ENCODE data around the gene IMPA2.
"Not testable (repeated sequence)": the region's sequence is repeated elsewhere in the genome, so short reads cannot be mapped to it uniquely, and the experiment has no call there.

The IMPA2 gene

DNA sequence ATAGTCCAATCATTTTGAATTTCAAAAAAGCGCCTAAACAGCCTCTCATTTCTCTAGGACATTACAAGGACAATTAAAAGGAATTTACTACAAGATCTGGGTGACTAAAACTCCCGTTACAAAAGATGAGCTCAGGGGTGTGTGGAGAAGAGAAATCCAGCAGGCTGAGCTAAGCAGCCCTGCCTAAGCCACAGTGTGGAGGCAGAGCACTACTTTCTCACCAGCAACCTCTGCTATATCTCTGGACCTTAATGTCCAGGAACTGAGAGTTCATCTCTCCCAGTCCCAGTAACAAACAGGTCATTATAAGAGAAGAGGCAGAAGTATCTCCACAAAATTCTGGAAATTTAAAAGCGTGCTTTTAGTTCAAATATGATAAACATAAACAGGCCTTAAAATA lies 93.4 kb downstream of the IMPA2 start:
- no peak overlapping the region for H3K4me3 ChIP-seq (replicated peaks; ENCODE audit: low read depth, low read length)
- TF ChIP-seq, protein P1, sequence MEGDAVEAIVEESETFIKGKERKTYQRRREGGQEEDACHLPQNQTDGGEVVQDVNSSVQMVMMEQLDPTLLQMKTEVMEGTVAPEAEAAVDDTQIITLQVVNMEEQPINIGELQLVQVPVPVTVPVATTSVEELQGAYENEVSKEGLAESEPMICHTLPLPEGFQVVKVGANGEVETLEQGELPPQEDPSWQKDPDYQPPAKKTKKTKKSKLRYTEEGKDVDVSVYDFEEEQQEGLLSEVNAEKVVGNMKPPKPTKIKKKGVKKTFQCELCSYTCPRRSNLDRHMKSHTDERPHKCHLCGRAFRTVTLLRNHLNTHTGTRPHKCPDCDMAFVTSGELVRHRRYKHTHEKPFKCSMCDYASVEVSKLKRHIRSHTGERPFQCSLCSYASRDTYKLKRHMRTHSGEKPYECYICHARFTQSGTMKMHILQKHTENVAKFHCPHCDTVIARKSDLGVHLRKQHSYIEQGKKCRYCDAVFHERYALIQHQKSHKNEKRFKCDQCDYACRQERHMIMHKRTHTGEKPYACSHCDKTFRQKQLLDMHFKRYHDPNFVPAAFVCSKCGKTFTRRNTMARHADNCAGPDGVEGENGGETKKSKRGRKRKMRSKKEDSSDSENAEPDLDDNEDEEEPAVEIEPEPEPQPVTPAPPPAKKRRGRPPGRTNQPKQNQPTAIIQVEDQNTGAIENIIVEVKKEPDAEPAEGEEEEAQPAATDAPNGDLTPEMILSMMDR (IDR thresholded peaks at IDR 0.05; ENCODE audit: low read length, missing control alignments) = peak; percentile 16
- DNase-seq (ENCODE audit: low read depth) = peak; percentile 20

DNA sequence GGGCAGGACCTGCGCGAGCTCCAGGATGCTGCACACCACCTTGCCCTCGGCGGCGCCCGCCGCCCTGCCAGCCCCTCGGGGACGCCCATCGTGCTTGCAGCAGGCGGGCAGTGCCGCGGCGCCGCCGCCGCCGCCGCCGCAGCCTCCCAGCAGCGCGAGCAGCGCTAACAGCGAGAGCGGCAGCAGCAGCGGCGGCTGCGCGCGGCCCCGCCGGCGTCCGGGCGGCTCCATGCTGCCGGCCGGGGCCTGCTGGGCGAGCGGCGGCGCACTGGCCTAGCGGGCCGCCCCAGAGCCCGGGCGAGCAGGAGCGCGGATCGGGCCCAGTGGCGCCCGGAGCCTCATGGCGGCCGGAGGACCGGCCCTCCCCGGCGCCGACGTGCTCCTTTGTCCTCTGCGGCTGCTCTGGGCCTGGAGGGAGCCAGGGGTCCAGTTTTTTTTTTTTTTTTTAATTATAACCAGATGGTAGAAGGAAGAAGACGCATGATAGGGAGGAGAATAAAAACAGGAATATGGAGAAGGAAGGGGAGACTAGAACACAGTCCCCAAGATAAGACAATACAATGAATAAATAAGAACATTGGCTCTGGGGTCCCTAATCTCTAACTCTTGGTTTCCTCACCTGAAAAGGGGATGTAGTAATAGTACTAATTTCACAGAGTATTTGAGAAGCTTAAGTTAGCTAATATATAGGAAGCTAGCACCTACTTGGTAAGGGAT lies 95.3 kb downstream of the IMPA2 start:
- peak; percentile 29 for DNase-seq (ENCODE audit: low read depth)
- H3K4me3 ChIP-seq (replicated peaks; ENCODE audit: low read depth, low read length) = peak overlapping the region; percentile 9
- TF ChIP-seq, protein P1 (IDR thresholded peaks at IDR 0.05; ENCODE audit: low read length, missing control alignments) = no peak

- not testable (repeated sequence) for DNase-seq (ENCODE audit: low read depth)
These were observed 96.7 kb downstream of the IMPA2 start for GRCh38 chr18:12077994-12078393.

GRCh38 chr18:12079491-12080237 lies 98.4 kb downstream of the IMPA2 start:
- DNase-seq (ENCODE audit: low read depth) = peak; percentile 82
- TF ChIP-seq, protein P1 (IDR thresholded peaks at IDR 0.05; ENCODE audit: low read length, missing control alignments) = no peak
- no peak overlapping the region for H3K4me3 ChIP-seq (replicated peaks; ENCODE audit: low read depth, low read length)

More at GRCh38 chr18:12077994-12078393, 96.7 kb downstream of the IMPA2 start:
- not testable (repeated sequence) for H3K4me3 ChIP-seq (replicated peaks; ENCODE audit: low read depth, low read length)
